Measurements from ENCODE around the gene SCT.

Gene SCT

DNA sequence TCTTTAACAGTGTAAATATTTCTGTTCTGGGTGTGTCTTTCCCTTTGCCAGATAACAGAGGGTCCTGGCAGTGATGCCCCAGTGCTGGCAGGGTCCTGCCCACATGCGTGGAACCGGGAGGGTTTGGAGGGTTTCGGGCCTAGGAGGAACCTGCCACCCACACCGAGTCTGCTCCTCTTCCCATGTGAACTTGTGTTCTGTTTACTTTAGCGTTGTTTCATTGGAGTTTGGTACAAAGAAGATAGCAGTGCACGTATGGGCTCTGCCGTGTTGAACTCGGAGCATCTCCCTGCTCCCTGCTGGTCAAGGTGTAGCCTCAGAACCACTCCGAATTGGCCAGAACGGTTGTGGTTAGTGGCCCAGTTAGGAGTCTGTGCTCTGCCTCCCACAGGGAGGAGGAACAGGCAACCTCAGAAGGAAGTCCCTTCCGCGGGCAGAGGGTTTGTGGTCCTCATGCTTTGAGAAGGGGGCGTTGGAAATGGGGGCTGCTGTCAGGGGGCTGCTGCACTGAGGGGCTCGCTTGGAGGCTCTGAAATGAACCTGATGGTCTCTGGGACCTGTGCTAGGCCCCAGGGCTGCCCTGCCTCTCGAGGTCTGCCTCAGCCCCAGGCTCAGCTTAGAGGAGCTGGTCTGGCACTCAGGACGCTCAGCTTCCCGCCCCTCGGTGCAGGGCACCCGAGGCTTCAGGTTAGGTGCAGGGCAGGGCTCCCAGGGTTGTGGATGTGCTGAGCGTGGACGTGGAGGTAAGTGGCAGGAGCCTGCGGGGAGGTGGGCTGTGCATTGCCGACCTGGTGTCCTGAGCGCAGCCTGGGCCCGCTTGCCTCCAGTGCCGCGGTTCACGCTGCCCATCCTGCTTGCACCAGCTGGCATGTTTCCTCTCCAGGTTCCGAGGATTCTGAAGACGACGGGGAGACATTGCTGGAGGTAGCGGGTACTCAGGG lies 40.3 kb downstream of the SCT start:
- no peak overlapping the region for H3K27ac ChIP-seq
- H3K36me3 ChIP-seq: peaks cover 57 to 99% (median 92%) of the 10 kb centered on the region in 3 donors
- TF ChIP-seq, protein P1, sequence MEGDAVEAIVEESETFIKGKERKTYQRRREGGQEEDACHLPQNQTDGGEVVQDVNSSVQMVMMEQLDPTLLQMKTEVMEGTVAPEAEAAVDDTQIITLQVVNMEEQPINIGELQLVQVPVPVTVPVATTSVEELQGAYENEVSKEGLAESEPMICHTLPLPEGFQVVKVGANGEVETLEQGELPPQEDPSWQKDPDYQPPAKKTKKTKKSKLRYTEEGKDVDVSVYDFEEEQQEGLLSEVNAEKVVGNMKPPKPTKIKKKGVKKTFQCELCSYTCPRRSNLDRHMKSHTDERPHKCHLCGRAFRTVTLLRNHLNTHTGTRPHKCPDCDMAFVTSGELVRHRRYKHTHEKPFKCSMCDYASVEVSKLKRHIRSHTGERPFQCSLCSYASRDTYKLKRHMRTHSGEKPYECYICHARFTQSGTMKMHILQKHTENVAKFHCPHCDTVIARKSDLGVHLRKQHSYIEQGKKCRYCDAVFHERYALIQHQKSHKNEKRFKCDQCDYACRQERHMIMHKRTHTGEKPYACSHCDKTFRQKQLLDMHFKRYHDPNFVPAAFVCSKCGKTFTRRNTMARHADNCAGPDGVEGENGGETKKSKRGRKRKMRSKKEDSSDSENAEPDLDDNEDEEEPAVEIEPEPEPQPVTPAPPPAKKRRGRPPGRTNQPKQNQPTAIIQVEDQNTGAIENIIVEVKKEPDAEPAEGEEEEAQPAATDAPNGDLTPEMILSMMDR (IDR thresholded peaks at IDR 0.05): no peak
- DNase-seq: no peak
- no peaks in the 10 kb centered on the region for H3K27me3 ChIP-seq
- H3K4me1 ChIP-seq: peaks cover 0 to 6% (median 0%) of the 10 kb centered on the region in 4 donors
- H3K4me3 ChIP-seq: no peak overlapping the region
- no peaks in the 10 kb centered on the region for H3K9me3 ChIP-seq
- intact Hi-C loops (cut with DNase I; ENCODE audit: low total_unique reads): no loop called here

DNA sequence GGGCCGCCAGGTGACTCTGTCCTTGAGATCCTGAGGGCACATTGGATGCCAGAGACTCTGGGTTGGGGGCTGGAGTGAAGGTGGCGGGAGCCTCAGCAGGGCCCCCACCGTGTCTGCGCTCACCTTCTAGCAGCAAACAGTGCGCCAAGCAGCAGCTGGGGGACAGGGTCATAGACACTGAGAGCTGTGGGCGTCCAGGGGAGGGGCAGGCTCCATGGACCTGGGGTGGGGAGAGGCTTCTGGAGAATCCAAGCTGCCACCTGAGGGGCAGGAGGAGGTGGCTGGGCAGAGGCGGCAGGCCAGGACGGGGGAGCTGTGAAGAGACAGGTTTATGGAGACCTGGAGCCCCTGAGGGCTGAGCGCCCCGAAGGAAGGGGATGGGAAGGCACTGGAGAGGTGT lies 42.7 kb downstream of the SCT start:
- peaks cover 0 to 21% (median 14%) of the 10 kb centered on the region in 4 donors for H3K4me1 ChIP-seq
- peaks cover 49 to 79% (median 72%) of the 10 kb centered on the region in 3 donors for H3K36me3 ChIP-seq
- no peaks in the 10 kb centered on the region for H3K27me3 ChIP-seq
- H3K9me3 ChIP-seq: no peaks in the 10 kb centered on the region
- TF ChIP-seq, protein P1 (IDR thresholded peaks at IDR 0.05): no peak
- H3K4me3 ChIP-seq: no peak overlapping the region
- no peak for DNase-seq
- intact Hi-C loops (cut with DNase I; ENCODE audit: low total_unique reads): no loop called here
- no peak overlapping the region for H3K27ac ChIP-seq

DNA sequence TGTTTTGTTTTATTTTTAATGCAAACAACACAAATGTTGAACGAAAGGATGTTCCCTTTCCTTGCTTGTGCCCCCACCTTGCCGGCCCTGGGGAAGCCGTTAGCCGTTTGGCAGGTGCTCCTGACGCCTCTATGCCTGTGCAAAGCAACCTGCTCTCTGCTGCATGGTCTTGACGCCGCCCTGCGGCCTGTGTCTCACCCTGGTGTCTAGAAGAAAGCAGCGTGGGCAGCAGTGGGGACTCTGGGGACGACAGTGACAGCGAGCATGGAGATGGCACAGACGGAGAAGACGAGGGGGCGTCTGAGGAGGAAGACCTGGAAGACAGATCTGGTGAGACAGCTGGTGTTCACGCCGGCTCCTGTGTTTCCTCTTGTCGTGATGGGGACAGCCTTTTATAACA lies 45.2 kb downstream of the SCT start:
- TF ChIP-seq, protein P1 (IDR thresholded peaks at IDR 0.05): no peak
- Histone ChIP-seq H3K4me1 (peaks cover 0 to 46% (median 36%) of the 10 kb centered on the region in 4 donors), H3K9me3 (no peaks in the 10 kb centered on the region), H3K27me3 (no peaks in the 10 kb centered on the region), H3K27ac (no peak overlapping the region), H3K36me3 (peaks cover 35 to 54% (median 47%) of the 10 kb centered on the region in 3 donors), H3K4me3 (no peak overlapping the region)
- no peak for DNase-seq
- intact Hi-C loops (cut with DNase I; ENCODE audit: low total_unique reads): no loop called here

DNA sequence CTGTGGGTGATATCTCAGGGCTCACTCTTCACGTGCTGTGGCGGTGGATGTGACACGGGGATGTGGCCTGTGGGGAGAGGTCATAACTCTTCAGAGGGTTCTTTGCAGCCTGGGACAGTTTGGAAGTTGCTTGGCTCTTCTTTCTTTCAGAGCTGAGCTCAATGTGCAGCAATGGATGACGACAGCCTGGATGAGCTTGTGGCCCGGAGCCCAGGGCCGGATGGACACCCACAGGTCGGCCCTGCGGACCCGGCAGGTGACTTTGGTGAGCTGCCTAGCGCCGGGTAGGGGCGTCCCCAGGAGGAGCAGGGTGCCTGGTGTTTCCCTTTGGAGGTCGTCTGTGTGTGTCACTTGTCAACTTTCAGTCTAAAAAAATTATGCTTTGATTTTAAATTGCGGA lies 45.6 kb downstream of the SCT start:
- peaks cover 34 to 50% (median 43%) of the 10 kb centered on the region in 3 donors for H3K36me3 ChIP-seq
- intact Hi-C loops (cut with DNase I; ENCODE audit: low total_unique reads): no loop called here
- TF ChIP-seq, protein P1 (IDR thresholded peaks at IDR 0.05): no peak
- no peak overlapping the region for H3K4me3 ChIP-seq
- H3K9me3 ChIP-seq: no peaks in the 10 kb centered on the region
- H3K4me1 ChIP-seq: peaks cover 0 to 46% (median 36%) of the 10 kb centered on the region in 4 donors
- no peak overlapping the region for H3K27ac ChIP-seq
- no peaks in the 10 kb centered on the region for H3K27me3 ChIP-seq
- DNase-seq: no peak

DNA sequence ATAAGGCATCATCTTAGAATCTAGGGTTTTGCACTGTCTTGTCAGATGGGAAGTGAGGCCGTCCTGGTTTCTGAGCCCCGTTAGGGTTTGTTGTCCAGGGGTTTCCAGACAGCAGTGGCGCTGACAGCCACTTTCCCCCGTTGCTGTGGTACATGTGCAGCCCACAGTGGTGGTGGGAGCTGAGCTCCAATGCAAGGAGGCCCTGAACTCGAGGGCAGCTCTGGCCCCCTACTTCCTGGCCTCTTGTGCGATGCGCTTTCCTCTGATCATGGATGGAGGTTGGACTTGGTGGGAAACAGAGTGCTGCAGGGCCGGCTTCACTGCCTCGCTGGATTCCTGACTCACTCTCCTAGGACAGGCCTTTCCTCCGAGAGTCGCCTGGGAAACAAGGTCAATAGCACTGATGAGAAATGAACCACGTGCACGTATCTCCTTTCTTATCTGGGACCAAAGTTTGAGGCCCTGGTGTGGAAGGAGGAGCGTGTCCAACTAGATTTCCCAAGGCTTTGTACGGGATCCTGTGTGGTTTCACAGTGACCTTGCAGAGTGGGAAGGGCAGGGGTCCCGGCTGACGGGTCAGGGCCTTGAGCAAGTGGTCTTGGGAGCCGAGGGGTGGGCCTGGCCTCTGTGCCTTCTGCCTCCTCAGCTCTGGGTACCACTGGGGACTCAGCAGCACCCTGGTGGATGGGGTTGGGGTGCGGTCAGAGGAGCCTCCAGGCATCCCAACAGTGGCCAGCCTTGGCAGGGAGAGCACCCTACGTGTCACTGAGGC lies 47.0 kb downstream of the SCT start:
- Histone ChIP-seq H3K9me3 (no peaks in the 10 kb centered on the region), H3K27me3 (no peaks in the 10 kb centered on the region), H3K4me3 (no peak overlapping the region), H3K27ac (no peak overlapping the region), H3K4me1 (peaks cover 0 to 51% (median 41%) of the 10 kb centered on the region in 4 donors), H3K36me3 (peaks cover 34 to 37% (median 37%) of the 10 kb centered on the region in 3 donors)
- DNase-seq: no peak
- intact Hi-C loops (cut with DNase I; ENCODE audit: low total_unique reads): loop anchor here (5.0 to 10.0 kb wide), 2 partner anchors 32 to 225 kb away; partner anchors contain the start of genes PIDD1 and RPLP2
- TF ChIP-seq, protein P1 (IDR thresholded peaks at IDR 0.05): no peak
